ENCODE results near the gene SPSB3.

The SPSB3 gene

DNA sequence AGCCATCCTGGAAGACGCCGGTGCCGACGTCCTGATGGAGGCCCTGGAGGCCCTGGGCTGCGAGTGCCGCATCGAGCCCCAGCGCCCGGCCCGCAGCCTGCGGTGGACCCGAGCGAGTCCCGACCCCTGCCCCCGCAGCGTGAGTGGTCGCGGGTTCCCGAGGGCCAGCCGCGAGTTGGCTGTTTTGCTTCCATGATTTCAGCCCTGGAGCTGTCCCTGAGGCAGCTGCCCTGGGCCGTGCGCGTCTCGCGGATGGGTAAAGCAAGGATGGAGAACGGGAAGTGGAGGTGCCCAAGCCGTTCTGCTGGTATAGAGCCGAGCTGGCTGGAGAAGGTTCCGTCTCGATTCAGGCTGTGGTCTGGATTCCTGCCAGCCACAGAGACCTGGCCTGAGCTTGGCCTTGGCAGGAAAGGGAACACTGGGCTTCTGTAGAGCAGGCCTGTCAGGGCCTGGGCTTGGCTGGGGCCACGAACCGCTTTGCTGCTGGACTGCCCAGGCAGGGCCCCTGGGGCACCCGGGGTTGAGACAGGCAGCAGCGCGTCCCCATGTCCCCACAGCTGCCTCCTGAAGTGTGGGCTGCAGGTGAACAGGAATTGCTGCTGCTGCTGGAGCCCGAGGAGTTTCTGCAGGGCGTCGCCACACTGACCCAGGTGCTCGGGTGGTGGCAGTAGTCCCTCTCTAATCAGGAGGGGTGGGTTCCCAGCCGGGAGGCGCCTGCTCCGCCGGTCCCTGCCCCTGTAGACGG is 8.5 kb downstream of the SPSB3 start:
- no peak for DNase-seq

DNA sequence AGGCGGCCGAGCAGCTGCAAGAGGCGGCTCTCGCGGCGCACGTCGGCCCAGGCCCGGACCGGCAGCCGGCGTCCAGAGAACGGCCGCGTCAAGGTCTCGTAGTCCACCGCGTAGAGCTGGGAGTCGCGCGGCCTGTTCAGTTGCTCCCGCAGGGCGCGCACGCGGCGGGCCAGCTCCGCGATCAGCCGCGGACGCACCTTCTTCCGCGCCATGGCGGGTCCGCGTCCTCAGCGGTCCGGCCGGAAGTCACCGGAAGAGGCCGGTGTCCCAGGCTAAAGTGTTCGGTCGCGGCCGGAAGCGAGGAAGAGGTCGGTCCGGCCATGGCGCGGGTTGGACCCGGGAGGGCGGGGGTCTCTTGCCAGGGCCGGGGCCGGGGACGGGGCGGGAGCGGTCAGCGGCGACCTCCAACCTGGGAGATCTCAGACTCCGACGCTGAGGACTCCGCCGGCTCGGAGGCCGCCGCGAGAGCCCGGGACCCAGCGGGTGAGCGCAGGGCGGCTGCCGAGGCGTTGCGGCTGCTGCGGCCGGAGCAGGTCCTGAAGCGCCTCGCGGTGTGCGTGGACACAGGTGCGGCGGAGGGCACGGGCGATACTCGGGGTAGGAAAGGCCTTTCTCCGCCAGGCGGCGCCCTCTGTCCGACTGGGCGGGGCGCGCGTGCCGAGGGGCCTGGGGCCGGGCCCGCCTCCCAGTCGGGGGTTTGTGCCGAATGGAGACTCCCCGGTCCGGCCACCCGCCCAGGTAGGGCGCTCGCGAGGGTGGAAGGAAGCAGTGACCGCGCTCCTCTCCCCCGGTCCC is 9.3 kb downstream of the SPSB3 start, which contains the start of gene MRPS34:
Gene MRPS34, minus strand, starts transcription at position 227 of the 795 bp plus-strand sequence. Its CDS starts 15 bp downstream, at position 212.
- peak; percentile 53 for DNase-seq

DNA sequence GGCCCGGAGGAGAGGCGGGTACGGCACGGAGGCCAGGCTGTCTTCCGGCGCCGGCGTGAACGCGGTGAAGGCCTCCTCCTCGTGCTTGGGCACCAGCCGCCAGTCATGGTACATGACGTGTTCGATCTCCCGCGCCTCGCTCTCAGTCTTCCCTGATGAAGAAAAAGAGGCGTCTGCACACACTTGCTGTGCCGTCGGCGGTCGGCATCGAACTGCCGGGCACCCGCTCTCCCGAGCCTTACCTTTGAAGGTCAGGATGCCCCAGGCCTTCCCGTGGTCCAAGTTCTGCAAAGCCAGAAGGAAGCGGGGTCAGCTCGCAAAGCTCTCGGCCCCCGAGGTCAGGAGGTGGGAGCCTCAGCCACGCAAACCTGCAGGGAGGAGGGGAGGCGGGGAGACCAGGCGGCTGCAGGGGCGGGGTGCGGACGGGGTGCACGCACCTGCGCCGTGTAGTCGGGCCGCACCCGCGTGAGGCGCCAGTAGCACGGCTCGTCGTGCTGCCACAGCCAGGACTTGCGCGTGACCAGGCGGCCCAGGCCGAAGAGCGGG is 9.9 kb downstream of the SPSB3 start, which contains the start of gene EME2:
Gene EME2, plus strand, starts transcription at position 449 of the 546 bp plus-strand sequence. CDS start 418 bp downstream, outside the sequence.
- DNase-seq, result no peak

DNA sequence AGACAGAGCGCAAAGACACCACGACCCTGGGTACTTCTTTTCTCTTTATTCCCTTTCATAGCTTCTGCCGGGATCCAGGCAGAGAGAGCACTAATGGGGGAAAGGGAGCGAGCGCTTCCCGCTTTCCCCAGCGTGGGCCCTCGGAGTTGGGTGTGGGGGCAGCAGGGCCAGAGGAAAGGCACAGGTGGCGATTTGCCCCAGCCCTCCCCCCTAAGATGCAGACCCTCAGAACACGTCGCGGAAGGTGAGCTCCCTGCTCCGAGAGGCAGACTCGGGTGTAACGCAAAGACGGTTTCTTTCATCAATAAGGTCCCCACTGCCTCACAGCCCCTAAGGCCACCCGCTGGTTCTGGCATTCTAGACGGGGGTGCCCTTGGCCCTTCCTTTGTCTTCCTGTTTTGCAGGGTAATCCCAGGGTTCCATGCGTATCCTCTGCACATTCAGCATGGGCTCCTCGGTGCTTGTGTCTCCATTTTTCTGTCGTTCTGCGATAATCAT is 10.5 kb downstream of the SPSB3 start:
- DNase-seq, result no peak

DNA sequence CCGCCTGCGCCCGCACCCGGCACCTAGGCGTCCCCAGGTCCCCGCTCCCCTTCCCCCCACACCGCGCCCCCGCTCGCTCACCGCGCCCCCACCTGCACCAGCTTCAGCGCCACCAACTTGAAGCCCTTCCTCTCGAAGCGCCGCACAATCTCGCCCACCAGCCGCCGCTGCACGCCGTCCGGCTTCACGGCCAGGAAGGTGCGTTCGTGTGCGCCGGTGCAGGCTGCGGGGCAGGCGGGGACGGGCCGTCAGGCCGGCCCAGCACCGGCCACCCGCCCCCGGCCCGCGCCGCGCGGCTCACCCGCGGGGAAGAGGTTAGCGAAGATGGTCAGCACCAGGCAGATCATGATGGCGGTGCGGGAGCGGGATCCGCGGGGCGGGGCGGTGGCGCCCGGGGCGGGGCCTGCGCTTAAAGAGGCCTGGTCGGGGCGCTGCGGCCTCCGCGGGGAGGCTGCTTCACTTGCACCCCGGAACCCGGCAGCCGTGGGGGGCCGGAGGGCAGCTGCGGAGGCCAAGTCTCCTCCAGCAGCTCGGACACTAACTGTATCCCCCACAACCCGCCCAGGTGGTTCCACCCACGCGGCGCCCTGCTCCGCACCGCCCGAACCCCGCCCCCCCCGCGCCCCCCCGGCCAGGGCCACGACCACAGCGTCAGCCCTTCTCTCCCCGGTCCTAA is 11.0 kb downstream of the SPSB3 start, which contains the start of gene NME3:
Gene NME3, minus strand, starts transcription at position 356 of the 676 bp plus-strand sequence. Its CDS starts 9 bp downstream, at position 347.
- DNase-seq, result no peak

DNA sequence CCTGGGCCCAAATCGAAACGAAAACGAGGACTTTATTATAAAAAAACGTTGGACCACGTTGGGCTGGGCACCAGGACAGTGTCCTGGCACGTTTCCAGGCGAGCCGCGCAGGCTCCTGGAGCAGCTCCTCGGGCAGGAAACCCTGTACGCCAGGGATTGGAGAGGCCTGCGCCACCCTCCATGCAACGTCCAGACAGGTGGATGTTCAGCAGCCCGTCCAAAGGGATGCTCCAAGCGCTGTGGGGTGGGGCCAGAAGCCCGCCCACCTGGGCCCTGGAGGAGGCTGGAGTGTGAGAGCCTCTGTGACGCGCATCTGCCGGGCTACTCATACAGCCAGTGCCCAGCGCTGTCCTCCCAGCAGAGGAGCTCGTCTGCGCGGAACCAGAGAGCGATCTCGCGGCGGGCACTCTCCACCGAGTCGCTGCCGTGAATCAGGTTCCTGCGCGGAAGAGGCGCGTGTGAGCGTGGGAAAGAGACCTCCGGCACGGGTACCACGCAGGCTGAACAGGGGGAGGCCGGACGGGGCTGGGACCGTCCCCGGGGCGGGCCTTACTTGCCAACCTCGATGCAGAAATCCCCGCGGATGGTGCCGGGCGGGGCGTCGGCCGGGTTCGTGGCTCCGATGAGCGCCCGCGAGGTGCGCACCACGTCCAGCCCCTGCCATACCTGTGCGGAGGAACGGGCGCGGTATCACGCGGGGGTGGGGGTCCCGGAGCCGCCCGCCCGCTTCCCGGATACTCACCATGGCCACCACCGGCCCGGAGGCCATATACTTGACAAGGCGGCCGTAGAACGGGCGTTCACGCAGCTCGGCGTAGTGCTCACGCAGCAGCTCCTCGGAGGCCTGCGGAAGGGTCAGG is 11.8 kb downstream of the SPSB3 start:
- peak; percentile 55 for DNase-seq

DNA sequence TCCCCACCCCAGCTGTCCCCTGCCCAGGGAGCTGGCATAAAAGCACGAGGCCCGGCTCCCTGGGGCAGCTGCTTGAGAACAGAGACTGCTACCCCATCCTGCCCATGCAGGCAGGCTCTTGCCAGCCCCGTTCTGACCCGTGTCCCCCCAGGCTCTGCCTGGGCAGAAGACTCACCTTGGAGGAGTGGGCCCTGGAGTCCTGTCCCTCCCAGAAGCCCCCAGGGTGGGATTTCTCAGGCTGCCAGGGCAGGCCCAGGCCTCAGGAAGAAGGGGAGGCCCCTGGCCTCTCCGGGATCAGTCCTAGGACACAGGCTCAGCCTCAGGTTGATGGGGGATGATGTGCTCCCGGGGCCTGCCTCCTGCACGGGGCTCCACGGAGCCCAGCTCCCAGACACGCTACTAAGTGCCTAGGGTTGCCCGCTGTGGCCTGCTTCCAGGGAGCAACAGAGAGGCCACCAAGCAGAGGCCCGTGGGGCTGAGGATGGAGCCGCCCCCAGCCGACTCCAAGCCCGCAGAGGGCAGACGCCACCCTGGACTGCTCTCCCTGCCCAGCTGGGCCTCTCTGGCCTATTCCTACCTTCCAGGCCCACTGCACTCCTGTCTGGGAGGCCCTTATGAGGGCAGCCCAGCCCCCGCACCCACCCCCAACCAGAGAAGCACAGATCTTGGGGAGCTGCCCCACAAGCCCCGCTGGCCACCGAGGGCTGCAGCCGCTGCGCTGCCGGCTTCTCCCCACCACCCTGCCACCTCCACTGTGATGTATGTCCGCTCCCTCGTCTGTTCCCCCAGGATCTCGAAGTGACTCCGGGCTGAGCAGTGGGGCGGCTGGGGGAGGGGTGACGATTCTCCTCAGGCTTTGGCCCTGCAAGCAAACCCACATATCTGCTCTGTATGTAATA is 12.7 kb downstream of the SPSB3 start:
- no peak for DNase-seq

DNA sequence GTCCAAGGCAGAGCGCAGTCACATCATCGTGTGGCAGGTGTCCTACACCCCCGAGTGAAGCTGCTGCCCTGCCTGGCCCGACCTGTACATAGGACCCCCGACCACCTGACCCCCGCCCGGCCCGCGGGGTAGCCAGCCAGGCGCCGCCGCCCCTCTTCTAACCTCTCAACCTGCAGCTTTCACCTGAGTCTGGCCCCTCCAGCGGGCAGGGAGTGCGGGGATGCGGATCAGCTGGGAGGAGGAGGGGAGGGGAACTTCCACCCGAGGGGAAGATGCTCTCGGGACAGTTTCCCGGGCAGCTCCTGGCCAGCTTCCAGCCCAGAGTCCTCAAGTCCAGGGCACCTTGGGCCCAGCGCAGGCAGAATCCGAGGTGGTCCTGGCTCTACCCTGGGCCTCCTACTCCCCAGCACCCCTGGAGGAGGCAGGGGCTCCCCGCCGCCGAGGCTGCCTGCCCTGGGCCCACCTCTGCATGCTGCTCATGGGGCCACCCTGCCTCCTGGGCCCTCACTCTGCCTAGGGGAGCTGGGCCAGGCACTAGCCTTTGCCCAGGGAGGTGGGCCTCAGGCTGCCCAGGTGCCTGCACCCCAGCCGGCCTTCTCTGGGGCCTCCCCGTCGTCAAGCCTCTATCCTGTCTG is 13.5 kb downstream of the SPSB3 start:
- DNase-seq, result no peak

DNA sequence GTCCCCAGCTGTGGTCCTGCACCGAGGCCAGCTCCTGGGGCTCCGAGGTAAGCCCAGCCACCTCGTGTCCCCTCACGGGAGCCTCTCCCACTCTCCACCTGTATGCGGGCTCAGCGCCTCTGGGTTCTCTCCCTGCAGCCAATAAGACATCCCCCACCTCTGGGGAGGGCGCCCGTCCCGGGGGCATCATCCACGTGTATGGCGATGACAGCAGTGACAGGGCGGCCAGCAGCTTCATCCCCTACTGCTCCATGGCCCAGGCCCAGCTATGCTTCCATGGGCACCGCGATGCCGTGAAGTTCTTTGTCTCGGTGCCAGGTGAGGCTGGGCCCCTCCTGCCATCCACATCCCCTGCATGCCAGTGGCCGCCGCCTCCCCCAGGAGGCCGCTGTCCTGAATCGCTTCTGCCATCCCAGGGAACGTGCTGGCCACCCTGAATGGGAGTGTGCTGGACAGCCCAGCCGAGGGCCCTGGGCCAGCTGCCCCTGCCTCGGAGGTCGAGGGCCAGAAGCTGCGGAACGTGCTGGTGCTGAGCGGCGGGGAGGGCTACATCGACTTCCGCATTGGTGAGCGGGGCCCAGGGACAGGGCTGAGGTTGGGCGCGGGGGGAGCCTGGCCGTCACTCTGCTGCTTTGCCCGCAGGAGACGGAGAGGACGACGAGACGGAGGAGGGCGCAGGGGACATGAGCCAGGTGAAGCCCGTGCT is 14.2 kb downstream of the SPSB3 start:
- DNase-seq, result no peak

DNA sequence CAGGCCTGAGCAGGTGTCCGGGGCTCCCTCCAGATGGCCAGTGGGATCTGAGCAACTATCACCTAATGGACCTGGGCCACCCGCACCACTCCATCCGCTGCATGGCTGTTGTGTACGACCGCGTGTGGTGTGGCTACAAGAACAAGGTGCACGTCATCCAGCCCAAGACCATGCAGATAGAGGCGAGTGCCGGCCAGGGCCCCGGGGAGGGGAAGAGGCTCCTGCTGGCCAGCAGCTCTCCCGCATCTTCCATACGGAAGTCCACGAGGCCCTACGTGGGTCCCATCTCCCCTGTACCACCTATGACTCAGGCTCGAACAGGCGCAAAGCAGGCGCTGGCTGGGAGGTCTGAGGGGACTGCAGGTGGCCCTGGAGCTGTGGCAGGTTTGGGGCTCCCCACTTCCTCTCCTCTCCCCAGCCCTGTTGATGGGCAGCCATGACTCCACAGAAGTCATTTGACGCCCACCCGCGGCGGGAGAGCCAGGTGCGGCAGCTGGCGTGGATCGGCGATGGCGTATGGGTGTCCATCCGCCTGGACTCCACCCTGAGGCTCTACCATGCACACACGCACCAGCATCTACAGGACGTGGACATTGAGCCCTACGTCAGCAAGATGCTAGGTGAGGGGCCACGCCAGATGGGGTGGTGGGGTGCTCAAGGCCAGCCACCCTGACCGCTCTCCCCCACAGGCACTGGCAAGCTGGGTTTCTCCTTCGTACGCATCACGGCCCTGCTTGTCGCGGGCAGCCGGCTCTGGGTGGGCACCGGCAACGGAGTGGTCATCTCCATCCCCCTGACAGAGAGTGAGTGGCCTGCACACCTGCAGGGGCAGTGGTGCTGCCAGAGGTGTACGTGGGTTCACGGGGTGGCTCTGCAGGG is 15.0 kb downstream of the SPSB3 start:
- DNase-seq, result no peak

DNA sequence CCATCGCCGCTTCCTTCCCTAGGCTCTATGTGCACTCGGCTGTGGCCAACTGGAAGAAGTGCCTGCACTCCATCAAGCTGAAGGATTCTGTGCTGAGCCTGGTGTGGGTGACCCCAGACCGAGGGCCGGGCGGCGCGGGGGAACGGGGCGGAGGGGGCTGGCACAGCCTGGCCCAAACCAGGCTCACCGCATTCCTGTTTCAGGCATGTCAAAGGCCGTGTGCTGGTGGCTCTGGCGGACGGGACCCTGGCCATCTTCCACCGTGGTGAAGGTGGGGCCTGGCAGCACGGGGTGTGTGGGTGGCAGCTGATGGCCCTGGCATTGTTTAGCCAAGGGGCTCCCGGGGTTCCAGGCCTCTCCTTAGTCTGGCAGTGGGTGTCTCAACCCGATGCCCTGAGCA is 15.7 kb downstream of the SPSB3 start:
- DNase-seq, result no peak

DNA sequence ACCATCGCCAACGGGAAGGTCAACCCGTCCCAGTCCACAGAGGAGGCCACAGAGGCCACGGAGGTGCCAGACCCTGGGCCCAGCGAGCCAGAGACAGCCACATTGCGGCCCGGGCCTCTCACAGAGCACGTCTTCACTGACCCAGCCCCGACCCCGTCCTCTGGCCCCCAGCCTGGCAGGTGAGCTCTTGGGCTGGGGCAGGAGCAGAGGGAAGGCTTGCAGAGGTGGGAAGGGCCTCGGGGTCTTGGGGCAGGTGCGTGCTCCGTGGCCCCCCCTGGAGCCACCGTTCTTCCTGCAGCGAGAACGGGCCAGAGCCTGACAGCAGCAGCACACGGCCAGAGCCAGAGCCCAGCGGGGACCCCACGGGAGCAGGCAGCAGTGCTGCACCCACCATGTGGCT is 16.1 kb downstream of the SPSB3 start:
- DNase-seq, result no peak

DNA sequence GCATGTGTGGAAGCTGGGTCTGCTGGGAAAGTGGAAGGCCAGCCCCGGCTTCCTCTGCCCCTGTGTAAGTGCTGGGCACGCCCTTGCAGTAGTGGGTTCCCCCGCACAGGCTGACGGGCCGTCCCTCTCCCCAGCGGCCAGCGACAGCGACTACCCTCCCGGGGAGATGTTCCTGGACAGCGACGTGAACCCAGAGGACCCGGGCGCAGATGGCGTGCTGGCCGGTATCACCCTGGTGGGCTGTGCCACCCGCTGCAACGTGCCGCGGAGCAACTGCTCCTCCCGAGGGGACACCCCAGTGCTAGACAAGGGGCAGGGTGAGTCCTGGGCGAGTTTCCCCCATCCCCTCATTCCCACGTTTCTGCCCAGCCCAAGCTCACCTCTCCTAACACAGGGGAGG is 16.5 kb downstream of the SPSB3 start:
- DNase-seq, result no peak

DNA sequence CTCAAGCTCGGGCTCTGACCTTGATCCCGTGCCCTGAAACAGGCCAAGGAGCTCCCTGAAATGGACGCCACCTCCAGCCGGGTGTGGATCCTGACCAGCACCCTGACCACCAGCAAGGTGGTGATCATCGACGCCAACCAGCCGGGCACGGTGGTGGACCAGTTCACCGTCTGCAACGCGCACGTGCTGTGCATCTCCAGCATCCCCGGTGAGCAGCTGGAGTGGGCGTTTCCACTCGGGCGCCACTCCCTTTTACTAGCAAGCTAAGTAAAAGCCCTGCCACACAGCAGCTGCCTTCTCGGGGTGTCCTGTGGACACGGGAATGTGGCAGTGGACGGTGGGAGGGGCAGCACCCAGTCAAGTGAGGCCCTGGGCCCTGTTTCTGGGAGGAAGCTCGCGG is 17.4 kb downstream of the SPSB3 start:
- DNase-seq, result no peak

DNA sequence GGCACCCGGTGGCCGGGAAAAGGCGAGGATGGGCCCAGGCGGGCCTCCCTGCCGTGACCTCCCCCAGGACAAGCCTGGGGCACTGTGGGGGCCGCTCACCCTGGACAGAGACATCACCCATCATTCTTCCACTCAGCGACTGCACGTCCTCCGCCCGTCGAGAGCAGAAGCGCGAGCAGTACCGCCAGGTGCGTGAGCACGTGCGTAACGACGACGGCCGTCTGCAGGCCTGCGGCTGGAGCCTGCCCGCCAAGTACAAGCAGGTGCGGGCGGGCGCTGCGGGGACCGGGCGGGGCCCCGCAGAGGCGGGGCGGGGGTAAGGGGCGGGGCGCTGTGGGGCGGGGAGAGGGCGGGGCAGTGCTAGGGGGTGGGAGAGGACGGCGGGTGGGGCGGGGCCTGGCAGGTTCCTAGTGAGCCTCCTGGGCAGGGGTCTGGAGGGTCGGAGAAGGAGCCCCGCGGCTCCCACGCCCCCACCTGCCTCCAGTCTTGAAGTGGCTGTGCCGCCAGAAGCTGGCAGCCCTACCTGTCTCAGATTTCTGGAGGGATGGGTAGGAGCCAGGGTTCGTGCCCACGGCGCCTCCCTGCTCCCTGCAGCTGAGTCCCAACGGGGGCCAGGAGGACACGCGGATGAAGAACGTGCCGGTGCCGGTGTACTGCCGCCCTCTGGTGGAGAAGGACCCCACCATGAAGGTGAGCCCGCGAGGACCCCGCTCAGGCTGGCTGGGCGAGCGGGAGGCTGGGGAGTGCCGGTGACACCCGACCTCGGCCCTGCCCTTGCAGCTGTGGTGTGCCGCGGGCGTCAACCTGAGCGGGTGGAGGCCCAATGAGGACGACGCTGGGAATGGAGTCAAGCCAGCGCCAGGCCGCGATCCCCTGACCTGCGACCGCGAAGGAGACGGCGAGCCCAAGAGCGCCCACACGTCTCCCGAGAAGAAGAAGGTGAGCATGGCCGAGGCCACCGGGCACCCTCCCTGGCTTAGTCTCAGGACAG is 18.6 kb downstream of the SPSB3 start:
- no peak for DNase-seq

DNA sequence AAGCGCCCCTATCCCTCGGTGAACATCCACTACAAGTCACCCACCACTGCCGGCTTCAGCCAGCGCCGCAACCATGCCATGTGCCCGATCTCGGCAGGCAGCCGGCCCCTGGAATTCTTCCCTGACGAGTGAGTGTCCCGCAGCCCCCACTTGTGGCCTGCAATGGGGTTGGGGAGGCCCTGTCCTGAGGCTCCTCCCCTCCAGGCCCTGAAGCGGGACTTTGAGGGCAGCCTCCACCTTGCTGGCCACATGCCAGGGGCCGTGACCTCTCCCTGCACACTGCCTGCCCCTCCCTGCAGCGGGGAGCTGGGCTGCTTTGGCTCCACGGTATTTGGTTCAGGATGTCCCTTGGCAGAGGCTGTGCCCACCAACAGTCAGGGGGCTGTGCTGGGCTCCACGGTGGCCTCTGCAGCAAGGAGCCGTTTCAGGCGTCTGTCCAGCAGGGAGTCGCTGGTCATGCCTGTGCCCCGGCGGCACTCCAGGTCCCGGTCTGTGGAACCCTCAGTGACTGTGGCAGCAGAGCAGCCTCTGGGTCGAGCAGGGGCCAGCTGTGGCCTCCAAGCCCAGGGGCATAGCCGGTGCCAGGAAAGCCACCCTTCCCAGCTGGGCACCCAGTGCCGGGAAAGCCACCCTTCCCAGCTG is 19.4 kb downstream of the SPSB3 start:
- DNase-seq, result no peak

Data from NCI-H1105 (cell line).